Renal cortex interstitium (tissue), 11 donors: ENCODE results near the gene MYO3B. TPM values are rescaled to one million over a fixed set of nuclear protein-coding genes. Genes with fewer than 3 reads are reported as not detected.
"Not testable (repeated sequence)": the region's sequence is repeated elsewhere in the genome, so short reads cannot be mapped to it uniquely, and the experiment has no call there.

Experiments used
- DNase-seq, 11 donors: peaks; one replicate each; pipeline ENCODE4 v3.0.0-alpha.2; 2013; ENCODE audit warnings: low read depth in 9 of 11, low spot score in 4 of 11; ENCODE audit errors: extremely low read depth in 1 of 11
- polyA plus RNA-seq, 3 donors: library from polyadenylated mRNA; unstranded; fragments of 120-200 nt; gene quantifications; one replicate each; pipeline ENCODE4 v1.2.1, GENCODE V29; 2013; ENCODE audit not compliant: insufficient read length in 3 of 3

The MYO3B gene
- polyA plus RNA-seq, 3 donors, result 6.1 to 9.9 (median 6.6) TPM

- no peak for DNase-seq
Measured at GRCh38 chr2:170652637-170653417, 474.9 kb downstream of the MYO3B start.

DNA sequence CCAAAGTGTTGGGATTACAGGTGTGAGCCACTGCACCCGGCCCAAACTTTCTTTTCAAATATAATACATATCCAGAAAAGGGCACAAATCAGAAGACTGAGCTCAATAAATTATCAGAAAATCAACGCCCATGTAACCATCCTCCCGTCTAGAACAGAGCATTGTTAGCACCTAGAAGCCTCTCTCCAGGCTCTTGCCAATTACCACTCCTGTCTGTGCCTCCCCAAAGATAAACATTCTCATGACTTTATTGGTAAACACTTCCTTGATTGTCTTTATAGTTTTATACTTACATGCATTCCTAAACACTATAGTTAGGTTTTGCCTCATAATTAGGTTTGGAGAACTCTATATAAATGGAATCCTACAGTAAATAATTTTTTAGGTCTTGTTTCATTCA, 478.7 kb downstream of the MYO3B start:
- DNase-seq, result no peak

- DNase-seq, result no peak
Measured at GRCh38 chr2:170660409-170660808, 482.5 kb downstream of the MYO3B start.

DNA sequence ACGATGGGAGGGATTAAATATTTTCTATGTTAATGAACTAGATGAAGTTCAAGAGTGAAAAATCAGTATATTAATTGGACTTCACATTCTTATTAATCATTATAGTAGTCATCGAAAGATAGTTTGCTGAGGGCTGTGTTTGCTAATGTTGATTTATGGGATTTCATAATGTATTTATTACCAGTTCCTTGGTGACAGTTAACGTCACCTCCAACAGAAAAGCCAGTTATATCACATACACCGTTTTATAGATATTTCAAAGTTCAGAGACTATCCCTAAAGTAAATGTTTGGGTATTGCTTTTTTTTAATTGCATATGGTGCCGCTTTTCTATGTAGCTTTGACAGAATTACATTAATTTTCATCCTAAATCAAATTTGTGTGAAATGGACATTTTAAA, 487.8 kb downstream of the MYO3B start:
- DNase-seq, result no peak

DNA sequence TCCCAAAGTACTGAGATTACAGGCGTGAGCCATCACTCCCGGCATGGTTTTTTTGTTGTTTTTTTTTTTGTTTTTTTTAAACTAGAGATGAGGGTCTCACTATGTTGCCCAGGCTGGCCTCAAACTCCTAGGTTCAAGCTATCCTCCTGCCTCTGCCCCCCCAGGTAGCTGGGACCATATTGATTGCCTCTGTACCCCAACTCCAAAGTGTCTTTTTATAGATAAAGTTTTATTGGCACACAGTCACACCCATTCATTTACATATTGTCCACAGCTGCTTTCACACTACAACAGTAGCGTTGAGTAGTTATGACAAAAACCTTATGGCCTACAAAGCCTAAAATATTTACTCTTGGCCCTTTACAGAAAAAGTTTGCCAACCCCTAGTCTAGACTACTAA, 492.0 kb downstream of the MYO3B start:
- DNase-seq, result no peak

DNA sequence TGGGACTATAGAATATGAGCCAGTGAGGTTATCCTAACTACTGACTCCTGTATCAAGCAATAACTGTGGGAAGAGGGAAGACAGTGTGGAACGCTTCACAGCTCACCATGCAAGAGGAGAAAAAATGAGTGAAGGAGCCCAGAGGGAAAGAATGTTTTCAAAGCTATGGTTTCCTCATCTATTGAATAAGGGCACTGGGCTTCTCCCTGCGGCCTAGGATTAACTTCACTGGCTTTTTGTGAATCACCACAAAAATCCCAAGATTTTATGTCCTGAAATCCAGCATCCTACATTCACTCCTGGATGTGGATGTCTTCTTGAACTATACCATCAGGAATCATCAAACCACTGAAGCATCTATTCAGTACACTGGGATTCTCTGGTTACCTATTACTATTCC, 492.7 kb downstream of the MYO3B start:
- no peak for DNase-seq

- DNase-seq, result no peak
Measured at GRCh38 chr2:170671079-170671478, 493.1 kb downstream of the MYO3B start.

GRCh38 chr2:170674282-170674681, 496.3 kb downstream of the MYO3B start:
- not testable (repeated sequence) for DNase-seq

- DNase-seq, result no peak
Measured at GRCh38 chr2:170675701-170676100, 497.8 kb downstream of the MYO3B start.

DNA sequence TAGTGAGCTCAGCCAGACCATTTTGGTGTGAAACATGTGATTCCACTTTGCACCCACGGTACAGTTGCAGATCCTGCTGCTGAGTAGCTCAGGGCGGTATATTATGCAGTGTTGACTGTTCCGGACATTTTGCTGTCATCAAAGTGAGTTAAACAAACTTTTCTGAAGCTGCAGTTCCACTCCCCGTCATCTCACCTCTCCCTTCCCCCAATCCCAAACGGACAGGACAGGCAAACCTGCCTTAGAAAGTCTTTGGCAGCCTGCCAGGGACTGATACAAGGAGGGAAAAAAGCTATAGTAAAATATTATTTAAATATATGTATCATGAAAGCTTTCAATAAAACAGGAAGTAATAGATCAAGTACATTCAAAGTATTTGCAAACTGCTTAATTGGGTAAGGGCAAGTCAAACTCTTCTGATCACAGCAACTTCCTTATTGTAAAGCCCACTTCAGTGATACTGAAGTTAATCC, 501.7 kb downstream of the MYO3B start:
- no peak for DNase-seq

DNA sequence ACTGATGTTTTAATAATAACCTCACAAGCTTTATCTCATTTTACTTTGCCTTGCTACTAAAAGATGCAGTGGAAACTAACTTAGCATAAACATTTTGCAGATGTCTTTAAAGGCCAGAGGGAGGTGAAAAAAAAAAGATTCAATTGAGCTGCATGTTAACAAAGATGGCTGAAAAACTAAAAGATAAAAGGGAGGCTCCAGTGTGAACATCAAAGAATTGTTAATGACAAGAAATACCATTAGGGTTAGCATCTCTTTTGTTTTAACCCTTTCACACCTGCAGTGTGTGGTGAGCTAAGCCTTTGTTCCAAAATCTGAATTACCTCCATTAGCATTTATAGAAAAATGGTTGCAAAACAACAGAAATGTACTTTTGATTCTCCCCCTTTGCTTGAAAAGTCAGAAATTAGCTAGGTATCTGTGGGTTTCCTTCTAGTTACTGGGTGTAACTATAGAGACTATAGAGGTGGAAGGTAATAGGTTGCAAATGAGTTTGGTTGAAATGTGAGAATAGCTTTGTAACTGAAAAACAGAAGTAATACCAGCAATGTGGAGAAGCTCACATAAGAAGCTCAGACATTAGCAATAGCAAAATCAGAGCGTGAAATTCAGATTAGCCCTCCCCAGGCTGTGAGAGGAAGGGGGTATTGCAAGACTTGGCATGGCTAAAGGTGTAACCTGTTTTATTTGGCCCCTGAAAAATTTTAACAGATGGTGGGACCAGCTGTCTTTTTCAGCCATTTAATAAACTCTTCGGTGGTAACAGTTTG, 502.4 kb downstream of the MYO3B start:
- no peak for DNase-seq

DNA sequence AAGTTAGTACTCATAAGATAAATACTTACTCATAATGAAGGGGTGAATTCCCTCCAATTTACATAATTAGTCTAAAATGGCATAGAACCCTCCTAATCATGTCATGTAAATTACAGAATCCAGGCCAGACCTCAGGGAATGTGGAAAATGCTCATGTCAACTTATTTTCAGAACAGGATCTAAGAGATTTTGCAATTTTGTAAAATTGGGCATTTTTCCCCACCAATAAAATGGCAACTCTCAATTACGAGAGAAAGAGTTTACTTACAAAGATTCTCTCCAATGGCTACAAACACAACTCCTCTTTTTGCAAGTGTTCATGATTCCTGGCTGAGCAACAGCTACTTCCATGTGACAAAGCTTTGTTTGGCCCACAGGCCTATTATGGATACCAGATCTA, 503.4 kb downstream of the MYO3B start:
- no peak for DNase-seq

- no peak for DNase-seq
Measured at GRCh38 chr2:170685591-170685990, 507.6 kb downstream of the MYO3B start.

- no peak for DNase-seq
Measured at GRCh38 chr2:170689481-170689880, 511.5 kb downstream of the MYO3B start.

DNA sequence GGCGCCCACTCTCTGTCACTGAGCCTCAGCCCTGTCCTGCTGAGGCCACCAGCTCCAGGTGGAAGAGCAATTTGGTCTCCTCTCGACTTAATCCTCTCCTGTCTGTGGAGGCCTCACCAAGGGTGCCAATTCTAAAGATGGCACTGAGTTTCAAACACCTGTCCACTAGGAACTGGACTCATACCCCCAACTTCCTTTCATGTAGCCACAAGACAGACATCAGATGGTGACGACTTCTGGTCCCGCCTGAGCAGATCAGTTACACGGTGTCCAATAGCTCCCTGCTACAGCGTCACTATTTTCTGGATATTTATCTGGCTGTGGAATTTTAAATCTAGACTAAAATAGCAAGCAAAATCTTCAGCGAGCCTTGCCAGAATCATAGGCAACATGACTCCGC, 512.7 kb downstream of the MYO3B start:
- DNase-seq, result no peak

- DNase-seq, result no peak
Measured at GRCh38 chr2:170694316-170694715, 516.4 kb downstream of the MYO3B start.

- no peak for DNase-seq
Measured at GRCh38 chr2:170695521-170696410, 517.8 kb downstream of the MYO3B start.

- no peak for DNase-seq
Measured at GRCh38 chr2:170696948-170697347, 519.0 kb downstream of the MYO3B start.

DNA sequence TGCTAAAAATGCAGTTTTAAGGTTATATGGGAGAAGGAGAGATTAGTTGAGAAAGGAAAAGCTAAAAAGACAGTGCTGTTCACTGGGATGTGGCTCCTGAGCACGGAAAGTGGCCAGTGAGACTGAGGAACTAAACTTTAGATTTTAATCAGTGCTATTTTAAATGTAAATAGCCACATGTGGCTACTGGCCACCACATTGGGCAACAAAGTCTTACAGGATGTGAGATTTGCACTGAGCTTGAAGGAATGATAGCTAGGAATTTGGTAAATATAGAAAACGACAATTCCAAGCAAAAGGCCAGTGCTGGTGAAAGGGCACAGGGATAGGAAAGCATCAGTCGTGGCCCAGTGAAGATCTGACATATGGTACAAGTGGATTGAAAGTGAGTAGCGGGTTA, 523.1 kb downstream of the MYO3B start:
- no peak for DNase-seq
